Hematopoietic multipotent progenitor cell treated with erythropoietin and hydrocortisone succinate and interleukin-3 and kit ligand, for 8 days (in vitro differentiated cells): Measurements from ENCODE around the gene ADCY5.
"Not testable (repeated sequence)": the region's sequence is repeated elsewhere in the genome, so short reads cannot be mapped to it uniquely, and the experiment has no call there.

Source experiments
- DNase-seq: peaks from one replicate; pipeline ENCODE4 v3.0.0-alpha.2; 2015

Gene ADCY5

DNA sequence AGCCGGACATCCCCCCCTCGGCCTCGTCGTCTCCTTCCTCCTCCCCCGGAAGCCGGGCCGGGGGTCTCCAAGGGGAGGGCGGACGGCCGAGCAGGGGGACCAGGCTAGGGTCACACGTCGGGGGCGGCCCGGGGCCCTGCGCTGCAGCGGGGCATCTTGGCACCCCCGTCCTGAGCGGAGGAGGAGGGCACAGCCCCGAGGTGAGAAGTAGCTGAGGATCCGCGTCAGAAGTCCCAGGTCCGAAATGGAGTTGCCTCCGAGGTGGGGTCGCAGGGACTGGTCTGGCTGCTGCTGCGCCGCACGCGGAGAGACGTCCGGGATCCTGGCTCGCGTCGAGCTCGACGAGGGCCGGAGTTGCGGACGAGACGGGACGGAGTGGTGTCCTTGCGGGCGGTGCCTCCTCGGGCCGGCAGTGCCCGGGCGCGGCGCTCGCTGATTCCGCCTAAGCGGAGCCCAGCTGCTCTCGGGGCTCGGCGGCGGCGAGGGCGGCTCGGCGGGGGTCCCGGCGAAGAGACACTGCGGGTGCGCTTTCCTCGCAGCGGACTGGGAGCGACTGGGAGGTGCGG is at the start of gene ADCY5:
ADCY5 (minus strand) TSS at position 555 of the 566 bp plus-strand sequence; CDS start at position 10, 545 bp downstream.
- no peak for DNase-seq

DNA sequence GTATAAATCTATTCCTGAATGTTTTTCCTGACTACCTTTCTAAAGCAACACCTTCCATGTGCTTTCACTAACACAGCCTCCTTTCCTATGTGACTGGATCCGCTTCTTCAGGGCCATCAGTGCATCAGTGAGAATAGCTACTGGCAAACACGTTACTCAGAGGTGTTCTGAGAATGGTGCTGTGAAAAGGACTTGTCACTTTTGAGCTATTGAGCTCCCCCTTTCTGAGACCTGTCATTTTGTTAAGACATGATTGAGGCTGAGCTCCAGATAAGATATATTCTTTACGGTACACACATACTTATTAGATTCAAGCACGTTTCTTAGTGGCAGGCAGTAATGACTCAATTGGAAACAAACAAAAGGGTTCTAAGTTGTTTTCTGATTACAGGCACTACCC is 45.0 kb upstream of the ADCY5 start:
- no peak for DNase-seq

DNA sequence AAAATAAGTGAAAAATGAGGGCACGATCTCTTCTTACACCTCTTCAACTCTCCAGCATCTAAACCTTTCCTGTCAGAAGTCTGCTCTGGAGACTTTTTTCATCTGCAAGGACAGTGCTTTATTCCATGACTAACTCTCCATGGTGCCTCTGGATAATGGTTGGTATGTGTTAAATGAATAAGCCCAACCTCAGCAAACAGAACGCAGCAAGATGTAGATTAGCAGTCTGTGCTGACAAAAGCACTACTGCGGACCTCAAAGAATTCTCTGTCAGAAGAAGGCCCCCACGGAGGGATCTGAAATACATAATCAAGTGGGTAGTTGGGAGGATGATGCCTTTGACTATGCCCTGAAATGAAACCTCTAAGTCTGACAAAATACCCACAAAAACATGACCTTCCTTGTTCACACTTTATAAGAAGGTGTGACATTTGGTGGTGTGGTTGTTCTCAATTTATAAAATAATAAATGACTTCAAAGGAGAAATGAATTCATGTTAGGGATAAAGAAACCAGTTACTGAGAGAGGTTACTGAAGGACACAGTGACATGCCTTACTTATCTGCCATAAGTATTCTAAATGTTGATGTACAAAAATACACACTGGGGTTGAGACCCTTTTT is 43.2 kb upstream of the ADCY5 start:
- no peak for DNase-seq

DNA sequence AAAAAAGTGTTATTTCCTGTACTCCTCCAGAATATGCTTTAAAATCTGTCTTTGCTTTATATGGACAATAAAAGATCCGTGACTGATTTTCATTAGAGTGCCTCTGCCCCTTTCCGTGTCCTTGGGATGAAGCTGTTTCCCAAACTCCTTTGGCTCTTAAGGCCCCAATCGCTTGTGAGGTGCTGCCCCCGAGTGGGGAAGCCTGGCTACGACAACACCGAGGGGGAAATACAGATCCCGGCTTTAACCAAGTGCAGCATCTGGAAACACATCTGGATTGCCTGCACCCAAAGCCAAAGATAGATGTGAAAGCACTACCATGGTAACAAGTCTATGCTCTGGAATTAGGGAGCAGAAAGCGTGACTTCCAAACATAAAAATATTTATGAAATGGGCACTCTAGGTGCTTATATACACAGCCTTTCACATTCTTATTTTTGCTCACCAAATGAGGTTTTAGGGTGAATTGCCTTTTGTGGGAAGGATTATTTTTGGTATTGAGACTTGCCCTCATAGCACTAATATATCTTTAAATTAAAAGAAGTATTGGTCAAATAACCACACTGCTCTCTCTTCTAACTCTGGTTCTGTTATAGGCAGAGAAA is 40.6 kb upstream of the ADCY5 start:
- peak; percentile 56 for DNase-seq

DNA sequence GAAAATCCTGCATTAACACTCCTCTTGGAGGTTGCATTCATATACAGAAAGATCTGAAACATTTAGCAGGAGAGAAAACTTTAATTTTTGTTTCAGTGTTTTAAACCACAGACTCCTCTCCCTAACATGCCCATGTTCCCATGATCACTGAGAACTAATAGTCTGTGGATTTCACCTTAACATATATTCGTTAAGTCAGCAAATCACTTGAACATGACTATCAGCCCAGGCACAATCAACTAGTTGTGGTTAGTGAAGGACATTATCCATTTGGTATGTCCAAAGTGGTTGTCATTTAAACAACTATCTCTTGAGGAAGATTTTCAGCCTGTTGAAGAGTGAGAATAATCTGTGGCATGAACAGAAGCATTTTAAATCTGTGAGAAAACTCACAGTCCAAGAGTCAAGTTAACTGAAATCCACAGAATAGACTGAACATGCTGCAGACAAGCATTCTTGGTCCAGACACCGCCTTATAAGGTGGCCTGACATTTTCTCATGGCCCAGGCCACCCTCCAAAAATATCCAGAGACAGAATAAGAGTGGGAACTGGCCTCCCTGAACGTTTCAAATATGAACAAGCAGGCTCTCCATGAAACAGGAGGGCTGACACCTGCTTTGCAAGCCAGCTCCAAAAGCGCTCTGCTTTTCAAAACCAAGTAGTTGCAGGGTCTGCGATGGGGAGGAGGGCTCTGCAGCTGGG is 39.9 kb upstream of the ADCY5 start:
- no peak for DNase-seq

DNA sequence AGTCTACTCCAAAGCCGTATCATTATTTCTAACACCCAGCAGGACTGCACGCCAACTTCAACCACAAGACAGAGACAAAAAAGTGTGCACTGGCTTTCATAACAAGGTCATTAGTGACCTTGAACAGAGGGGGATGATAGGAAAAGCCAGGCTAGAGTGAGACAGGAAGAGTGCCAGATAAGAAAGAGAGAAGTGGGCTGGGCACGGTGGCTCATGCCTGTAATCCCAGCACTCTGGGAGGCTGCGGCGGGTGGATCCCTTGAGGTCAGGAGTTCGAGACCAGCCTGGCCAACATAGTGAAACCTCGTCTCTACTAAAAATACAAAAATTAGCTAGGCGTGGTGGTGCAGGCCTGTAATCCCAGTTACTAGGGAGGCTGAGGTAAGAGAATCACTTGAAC is 38.2 kb upstream of the ADCY5 start:
- not testable (repeated sequence) for DNase-seq

DNA sequence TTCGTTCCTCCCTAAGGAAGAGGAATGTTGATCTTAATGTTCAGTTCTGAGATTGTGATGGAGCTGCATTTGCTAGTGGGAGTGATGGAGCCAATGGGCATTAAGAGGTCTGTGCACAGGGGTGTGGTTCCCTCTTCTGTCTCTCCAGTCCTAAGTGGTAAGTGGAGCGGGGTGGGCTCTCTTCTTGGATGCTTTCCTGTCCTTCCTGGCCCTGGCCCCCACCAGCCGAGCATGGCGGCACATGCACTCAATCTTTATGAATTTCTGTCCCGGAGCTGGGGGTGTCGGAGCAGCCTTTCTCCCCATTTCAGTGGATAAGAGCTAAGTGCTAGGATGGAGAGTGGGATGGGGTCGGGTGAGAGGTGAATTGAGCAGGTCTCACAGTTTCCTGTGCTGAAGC is 37.6 kb upstream of the ADCY5 start:
- no peak for DNase-seq

DNA sequence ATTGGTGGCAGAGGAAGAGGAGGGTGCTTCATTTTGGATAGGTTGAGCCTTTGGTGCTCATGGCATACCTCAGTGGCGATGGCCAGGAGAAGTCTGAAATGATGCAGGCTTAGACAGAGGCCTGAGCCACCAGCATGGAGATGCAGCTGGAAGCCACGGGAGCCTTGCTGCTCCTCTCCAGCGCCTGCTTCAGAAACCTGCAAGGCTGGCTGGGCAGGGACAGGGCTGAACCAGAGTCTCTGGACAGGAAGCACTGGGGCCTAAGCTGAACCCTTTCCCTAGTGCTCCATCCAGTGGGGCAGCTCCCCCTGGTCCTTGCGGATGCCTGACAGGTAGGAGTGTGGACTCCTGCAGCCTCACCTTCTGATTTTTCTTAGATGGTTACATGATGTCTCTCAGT is 36.7 kb upstream of the ADCY5 start:
- no peak for DNase-seq

DNA sequence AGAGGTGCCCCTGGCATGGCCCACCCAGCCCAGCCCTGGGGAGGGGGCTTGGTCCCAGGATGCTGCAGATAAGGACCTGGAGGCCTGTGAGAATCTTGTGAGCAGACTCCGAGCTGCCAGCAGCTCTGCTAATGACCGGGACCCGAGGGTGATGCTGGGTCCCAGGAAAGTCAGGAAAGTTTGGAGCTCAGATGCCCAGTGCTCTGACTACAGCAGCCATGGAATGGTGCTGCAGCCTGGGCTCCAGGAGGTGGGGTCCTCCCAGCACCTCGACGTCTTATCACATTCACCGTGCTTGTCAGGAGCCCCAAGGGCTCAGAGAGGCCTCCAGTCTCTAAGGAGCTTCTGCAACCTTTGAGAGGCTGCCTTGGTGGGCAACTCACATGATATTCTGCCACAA is 34.3 kb upstream of the ADCY5 start:
- DNase-seq: no peak

DNA sequence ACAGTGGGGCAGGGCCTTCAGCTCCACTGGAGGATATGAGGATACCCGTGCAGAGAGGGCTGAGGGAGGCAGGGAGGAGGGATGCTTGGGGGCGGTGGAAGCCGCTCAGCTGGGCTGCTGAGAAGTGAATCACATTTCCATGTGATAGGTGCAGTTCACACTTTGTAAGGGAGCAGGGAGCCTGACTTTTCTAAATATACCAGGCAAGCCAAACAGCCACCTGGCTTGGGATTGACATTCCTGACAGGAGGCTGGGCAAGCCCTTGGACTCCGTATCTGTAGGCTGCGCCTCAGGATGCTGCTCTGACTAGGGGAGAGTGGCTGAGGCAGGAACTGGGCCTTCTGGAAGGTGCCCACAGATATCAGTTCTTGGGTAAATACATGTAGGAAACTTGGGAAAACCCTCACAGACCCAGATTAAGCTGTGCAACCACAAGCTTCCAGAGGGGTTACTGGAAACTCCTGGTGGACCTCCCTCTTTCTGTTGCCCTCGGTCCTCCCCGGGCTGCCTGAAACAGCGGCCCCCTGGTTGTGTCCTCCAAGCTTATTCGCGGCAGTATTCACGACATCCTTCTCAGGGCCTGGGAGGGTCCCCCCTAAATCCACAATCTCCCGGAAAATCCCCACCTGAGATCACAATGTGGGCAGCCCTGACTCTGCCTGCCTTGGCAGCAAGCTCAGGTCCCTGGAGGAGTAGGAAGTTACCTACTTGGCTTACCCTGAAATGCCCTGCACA is 33.0 kb upstream of the ADCY5 start:
- no peak for DNase-seq

DNA sequence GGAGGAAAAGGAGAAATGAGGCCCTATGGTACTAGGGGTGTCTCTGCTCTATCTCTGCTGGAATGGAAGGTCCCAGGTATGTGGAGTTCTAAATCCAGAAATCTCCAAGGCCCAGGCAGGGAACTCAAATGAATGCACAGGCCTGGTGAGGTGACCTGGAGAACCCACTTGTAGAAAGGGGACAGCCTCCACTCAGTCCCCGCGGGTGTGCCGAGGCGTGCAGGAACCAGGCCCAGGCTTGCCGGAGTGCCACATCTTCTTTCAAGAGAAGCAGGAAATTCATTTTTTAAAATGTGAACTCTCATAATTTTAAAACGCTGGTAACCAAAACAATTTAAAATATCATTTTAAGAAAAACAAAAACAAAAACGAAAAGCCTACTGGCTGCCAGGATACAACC is 32.2 kb upstream of the ADCY5 start:
- no peak for DNase-seq

DNA sequence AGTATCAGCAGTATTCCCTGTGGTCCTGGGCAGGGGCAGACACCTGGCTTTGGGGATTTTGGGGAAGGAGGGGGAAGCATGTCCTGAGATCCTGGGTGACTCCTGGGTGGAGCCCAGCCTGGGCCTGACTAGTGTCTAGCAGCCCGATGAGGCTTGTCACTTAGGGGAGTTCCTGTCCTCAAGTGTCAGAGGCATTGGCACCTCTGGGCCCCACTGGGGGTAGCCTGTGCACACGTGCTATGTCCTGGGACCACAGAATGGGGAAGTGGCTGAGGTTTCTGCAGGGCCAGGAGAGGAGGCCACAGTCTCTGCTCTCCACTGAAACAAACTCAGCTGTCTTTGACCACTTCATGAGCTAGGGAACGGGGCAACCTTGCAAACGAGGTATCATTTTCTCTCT is 31.5 kb upstream of the ADCY5 start:
- DNase-seq: no peak

DNA sequence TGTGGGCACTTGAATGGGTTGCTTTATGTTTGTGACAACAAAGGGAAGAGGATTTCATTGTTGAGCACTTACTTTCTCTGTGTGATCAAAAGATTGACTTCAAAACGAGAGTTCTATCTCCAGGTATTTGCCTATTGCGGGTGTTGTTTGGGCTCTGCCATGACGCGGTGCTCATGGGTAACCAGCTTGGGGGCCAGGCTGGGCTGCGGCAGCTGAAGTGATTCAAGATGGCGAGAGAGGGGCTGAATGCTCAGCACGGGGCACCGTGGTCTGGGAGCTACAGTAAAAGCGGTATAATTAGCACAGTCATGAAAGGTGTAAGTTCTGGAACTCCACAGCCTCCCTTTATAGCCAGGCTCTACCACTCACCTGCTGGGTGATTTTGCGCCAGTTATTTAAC is 31.0 kb upstream of the ADCY5 start:
- DNase-seq: no peak

DNA sequence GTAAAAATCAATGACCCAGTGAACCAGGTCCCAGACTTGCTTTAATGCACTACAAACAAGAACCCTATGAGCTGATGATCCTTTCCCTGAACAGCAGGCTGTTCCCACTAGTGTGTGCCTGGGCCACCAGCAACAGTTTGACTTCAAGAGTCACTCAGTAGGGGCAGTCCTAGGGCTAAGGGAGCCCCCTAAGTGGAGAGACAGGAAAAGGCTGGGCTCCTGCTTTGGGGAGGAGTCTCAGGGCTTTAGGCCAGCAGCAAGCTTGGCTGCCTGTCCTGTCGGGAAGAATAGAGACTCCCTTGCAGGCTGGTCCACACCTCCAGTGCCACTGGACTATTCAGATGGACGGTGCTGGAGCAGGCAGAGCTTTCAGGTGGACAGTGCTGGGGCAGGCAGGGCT is 29.4 kb upstream of the ADCY5 start:
- DNase-seq: no peak

DNA sequence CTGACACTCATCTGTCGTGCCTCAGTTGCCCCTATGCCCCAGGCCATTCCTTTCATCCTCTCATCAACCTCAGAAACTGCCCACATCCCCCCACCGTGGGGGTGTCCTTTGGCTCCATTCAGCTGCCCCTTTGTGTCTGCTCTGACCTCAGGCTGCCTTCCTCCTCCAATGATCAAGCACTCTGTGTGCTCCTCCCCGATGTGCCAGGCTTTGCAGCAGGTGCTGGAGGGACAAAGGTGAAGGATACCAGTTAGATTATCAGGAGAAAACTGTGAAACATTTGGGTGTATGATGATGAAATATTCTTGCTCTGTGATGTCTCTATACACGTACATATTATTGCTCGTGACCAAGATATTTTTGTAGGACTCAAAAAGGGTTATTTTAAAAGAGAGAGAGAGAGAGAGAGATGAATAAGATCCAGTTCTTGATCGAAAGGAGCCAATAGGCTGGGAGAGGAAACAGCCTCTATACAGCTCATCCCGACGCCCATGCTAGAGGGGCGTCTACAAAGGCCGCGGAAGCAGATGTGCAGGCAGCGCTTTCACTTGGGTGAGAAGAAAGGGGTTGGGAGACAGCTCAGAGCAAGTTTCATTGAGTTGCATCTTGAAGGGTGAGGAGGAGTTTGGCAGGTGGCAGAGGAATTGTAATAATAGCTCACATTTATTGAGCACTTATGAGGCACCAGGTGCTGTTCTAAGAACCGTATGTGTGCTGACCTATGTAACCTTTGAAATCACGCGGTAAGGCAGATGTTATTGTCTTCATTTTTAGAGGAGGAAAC is 28.3 kb upstream of the ADCY5 start:
- DNase-seq: no peak

DNA sequence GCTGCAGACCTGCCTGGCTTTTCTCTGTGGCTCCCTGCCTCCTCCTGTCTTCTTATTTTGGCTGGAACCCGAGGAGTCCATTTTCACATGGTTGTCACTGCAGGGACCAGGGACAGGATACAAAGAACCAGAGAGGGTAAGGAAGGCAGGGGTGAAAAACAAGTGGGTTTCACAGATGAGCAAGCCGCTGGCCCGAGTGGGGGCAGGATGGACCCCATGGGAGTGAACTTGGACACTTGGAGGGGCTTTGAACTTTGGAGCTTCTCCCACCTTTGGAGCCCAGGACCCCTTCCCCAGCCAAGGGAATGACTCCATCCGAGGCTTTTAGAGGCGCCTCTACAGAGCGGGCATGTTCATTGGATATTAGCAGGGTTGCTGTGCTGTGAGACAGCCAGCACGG is 26.9 kb upstream of the ADCY5 start:
- no peak for DNase-seq

DNA sequence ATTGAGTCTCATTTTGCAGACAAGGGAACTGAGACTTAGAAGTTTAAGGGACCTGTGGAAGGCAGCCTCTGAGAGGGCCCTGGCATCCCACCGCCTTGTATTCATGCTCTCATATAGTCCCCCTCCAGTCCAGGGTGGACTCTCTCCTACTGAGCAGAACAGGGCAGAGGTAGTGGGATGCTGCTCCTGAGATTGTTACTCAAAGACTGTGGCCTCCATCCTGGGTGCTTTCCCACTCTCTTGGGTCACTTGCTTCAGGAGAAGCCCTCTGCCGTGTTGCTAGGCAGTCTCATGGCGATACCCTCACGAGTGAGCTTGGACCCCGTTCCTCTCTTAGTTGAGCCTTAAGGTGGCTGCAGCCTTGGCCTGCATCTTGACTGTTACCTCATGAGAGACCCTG is 22.2 kb upstream of the ADCY5 start:
- no peak for DNase-seq

DNA sequence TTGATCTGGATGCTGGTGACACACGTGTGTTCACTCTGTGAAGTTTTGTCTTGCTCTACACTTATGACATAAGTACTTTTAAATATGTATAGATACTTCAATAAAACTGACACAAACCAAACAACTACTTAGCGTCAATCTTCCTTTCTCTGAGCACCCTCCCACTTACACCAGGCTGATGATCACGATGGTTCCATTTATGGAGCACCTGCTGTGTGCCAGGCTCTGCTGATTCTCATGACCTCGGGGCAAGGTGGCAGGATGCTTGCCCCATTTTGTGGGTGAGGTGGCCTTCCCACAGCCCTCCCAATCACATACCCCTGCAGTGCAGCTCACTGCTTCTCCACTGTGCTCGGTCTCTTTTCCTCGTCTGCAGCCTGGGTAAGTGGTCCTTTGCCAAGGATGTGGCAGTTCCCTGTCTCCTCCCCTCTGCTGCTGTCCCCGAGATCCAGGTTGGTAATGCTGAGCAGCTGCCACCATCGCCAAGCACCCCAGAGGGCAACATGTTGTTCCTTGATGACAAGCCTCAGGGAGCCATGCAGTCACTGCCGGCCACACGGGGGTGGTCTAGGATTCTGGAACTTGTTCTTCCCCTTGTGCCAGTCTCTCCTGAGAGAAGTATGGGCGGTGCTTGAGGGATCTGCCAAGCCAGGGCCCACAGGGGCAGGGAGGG is 20.6 kb upstream of the ADCY5 start:
- no peak for DNase-seq

DNA sequence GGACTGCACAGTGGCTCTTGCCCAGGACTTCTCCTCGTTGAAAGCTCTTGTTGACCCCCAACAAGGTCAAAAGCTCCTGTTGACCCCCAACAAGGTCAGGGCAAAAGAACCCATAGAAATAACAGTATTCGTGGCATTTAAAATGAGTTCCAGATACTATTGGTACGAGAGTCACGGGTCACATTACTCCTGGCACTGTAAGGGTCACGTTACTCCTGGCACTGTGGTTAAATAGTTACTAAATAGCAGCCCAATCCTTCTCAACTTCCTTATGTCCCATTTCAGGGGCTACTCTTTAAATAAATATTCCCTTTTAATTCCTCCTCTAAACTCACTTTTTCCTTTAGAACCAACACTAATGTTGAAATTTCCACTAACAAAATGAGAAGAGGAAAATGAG is 18.2 kb upstream of the ADCY5 start:
- DNase-seq: no peak

DNA sequence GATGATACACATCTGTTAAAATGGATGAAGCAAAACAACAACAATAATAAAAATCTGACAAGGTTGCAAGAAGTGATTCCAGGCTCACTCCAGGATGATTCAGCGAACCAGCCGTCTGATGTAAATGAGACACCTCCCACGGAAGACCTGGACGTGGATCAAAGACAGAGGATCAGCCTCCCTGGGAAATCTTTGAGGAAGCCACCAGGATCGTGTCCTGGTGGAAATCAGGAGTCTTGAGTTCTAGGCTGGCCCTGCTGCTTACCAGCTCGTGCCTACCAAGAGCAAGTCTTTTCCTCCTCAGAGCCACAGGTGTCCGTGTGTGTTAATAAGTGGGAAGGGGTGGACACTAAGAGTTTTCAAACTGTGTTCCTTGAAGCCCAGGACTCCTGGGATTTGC is 15.3 kb upstream of the ADCY5 start:
- no peak for DNase-seq

DNA sequence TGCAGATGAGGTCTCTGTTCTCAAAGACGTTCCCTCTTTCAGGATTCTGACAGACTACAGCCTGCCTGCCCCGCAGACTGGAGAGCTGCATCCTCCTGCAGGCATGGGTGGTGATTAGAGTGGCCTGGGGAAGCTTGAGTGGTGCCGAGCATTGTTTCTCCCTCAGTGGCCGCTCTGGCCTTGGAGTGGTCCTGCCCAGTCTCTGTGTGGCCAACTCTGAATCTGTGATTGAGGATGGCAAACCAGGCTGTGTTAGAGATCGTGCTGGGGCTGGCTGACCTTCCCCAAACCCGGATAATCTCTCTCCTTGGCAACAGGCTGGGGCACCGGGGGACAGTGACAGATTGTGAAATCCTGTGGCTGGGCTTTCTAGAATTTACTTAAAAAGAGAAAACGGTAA is 11.0 kb upstream of the ADCY5 start:
- no peak for DNase-seq

DNA sequence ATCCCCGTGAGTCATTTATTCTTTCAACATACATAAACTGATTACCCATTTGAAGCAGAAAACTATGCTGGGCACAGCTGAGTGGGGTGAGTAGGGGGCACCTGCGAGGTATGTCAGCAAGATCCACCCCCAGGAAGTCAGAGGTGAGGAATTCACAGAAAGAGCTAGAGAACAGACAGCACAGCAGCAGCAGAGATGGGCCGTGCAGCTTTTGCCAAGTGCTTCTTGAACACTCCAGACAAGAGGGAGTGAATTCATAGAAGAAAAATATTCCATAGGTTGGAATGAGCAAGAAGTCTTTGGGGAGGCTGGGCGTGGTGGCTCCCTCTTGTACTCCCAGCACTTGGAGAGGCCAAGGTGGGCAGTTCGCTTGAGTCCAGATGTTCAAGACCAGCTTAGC is 9.4 kb upstream of the ADCY5 start:
- DNase-seq: no peak
